ENCODE measurements around the gene NDUFA8. TPM values are rescaled to one million over a fixed set of nuclear protein-coding genes. Genes with fewer than 3 reads are reported as not detected.

NDUFA8 gene
- total RNA-seq, 1 donor = 17.0 TPM

DNA sequence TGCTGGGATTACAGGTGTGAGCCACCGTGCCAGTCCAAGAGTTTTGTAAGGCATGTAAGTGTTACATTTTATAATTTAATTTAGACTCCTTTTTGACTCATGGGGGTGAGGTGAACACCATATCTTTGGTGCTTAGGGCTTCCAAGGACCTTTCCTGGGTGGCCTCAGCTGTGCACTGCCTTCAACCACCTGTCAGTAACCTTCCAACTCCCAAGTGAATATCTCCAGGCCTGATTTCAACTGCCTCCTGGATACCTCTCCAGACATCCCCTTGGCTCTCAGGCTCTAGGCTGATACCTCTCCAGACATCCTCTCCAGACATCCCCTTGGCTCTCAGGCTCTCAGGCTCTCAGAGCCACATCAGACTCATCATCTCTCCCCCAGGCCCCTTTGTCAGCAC is 35.5 kb downstream of the NDUFA8 start:
- Histone ChIP-seq H4K20me1 (ENCODE audit: insufficient read depth, low read length) (no peaks in the 10 kb centered on the region), H3K9me3 (ENCODE audit: low read depth, low read length) (no peaks in the 10 kb centered on the region), H3K27ac (ENCODE audit: low read depth, low read length) (no peak overlapping the region), H3K4me1 (ENCODE audit: insufficient read depth, low read length) (peaks cover 13% of the 10 kb centered on the region), H3K4me3 (ENCODE audit: insufficient read depth, low read length) (no peak overlapping the region), H3K4me2 (ENCODE audit: insufficient read depth, low read length) (no peak overlapping the region), H3K79me2 (ENCODE audit: insufficient read depth, low read length) (no peaks in the 10 kb centered on the region), H2AFZ (ENCODE audit: low read length) (no peak overlapping the region), H3K27me3 (ENCODE audit: insufficient read depth, low read length) (no peaks in the 10 kb centered on the region), H3K36me3 (ENCODE audit: insufficient read depth, low read length) (no peaks in the 10 kb centered on the region)
- TF ChIP-seq, protein P1, sequence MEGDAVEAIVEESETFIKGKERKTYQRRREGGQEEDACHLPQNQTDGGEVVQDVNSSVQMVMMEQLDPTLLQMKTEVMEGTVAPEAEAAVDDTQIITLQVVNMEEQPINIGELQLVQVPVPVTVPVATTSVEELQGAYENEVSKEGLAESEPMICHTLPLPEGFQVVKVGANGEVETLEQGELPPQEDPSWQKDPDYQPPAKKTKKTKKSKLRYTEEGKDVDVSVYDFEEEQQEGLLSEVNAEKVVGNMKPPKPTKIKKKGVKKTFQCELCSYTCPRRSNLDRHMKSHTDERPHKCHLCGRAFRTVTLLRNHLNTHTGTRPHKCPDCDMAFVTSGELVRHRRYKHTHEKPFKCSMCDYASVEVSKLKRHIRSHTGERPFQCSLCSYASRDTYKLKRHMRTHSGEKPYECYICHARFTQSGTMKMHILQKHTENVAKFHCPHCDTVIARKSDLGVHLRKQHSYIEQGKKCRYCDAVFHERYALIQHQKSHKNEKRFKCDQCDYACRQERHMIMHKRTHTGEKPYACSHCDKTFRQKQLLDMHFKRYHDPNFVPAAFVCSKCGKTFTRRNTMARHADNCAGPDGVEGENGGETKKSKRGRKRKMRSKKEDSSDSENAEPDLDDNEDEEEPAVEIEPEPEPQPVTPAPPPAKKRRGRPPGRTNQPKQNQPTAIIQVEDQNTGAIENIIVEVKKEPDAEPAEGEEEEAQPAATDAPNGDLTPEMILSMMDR (IDR thresholded peaks at IDR 0.05; ENCODE audit: extremely low read depth, low read depth, low read length) = no peak
- DNase-seq (ENCODE audit: insufficient read length, low spot score, missing footprints) = peak; percentile 65

DNA sequence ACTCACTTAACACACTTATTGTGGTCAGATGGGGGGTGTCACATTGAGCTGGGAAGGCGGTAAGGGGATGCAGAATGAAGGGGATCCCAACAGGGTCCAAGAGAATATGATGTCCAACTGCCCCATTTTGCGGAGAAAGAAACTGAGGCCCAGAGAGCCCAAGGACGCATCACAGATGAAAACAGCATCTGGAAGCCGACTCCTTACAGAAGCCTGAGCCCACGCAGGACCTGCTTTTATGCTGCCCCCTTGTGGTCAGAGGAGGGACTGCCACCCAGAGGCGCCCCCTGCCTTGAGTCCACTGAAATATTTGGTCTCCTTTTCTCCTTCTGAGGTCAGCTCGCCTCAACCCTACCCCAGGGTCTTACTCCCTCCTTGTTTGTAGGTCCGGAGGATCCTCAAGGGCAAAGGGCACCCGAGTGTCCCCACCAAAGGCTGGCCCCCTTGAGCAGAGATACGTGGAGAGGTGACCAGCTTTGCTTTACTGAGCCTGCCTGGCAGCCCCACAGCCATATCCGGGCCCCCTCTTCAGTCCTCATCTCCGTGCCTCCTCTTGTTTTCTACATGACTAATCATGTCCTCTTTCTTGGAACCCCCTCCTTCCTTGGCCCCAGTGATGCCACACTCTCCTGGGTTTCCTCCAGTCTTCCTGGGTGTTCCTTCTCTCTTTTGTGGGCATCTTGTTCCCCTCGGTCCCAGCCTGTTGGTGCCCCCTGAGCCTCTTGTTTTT is 36.5 kb downstream of the NDUFA8 start:
- Histone ChIP-seq H3K79me2 (ENCODE audit: insufficient read depth, low read length) (no peaks in the 10 kb centered on the region), H3K27me3 (ENCODE audit: insufficient read depth, low read length) (no peaks in the 10 kb centered on the region), H2AFZ (ENCODE audit: low read length) (no peak overlapping the region), H3K4me3 (ENCODE audit: insufficient read depth, low read length) (no peak overlapping the region), H3K9me3 (ENCODE audit: low read depth, low read length) (no peaks in the 10 kb centered on the region), H4K20me1 (ENCODE audit: insufficient read depth, low read length) (no peaks in the 10 kb centered on the region), H3K4me2 (ENCODE audit: insufficient read depth, low read length) (no peak overlapping the region), H3K36me3 (ENCODE audit: insufficient read depth, low read length) (no peaks in the 10 kb centered on the region), H3K27ac (ENCODE audit: low read depth, low read length) (no peak overlapping the region), H3K4me1 (ENCODE audit: insufficient read depth, low read length) (peaks cover 13% of the 10 kb centered on the region)
- DNase-seq (ENCODE audit: insufficient read length, low spot score, missing footprints) = peak; percentile 98
- TF ChIP-seq, protein P1 (IDR thresholded peaks at IDR 0.05; ENCODE audit: extremely low read depth, low read depth, low read length) = peak; percentile 100

DNA sequence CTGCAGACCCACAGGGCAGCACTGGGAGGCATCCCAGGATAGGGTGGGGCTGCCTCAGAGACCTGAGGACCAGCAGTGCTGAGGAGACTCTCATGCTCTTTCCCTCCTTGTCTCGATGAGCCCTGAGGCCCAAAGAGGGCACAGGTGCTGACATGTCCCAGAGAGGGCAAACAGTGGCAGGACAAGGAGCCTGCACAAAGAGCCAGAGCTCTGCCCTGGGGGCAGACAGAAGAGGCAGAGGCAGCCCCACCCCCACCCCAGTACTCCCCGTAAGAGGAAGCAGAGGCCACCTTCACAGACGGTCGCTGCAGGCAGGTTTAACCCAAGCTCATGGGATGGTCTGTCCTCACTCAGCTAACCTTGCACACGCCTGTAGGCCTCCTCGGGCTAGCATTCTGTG is 37.1 kb downstream of the NDUFA8 start:
- Histone ChIP-seq H3K36me3 (ENCODE audit: insufficient read depth, low read length) (no peaks in the 10 kb centered on the region), H2AFZ (ENCODE audit: low read length) (no peak overlapping the region), H3K4me2 (ENCODE audit: insufficient read depth, low read length) (no peak overlapping the region), H3K4me3 (ENCODE audit: insufficient read depth, low read length) (no peak overlapping the region), H3K4me1 (ENCODE audit: insufficient read depth, low read length) (peaks cover 13% of the 10 kb centered on the region), H3K27me3 (ENCODE audit: insufficient read depth, low read length) (no peaks in the 10 kb centered on the region), H3K79me2 (ENCODE audit: insufficient read depth, low read length) (no peaks in the 10 kb centered on the region), H3K9me3 (ENCODE audit: low read depth, low read length) (no peaks in the 10 kb centered on the region), H3K27ac (ENCODE audit: low read depth, low read length) (no peak overlapping the region), H4K20me1 (ENCODE audit: insufficient read depth, low read length) (no peaks in the 10 kb centered on the region)
- TF ChIP-seq, protein P1 (IDR thresholded peaks at IDR 0.05; ENCODE audit: extremely low read depth, low read depth, low read length) = no peak
- peak; percentile 74 for DNase-seq (ENCODE audit: insufficient read length, low spot score, missing footprints)

DNA sequence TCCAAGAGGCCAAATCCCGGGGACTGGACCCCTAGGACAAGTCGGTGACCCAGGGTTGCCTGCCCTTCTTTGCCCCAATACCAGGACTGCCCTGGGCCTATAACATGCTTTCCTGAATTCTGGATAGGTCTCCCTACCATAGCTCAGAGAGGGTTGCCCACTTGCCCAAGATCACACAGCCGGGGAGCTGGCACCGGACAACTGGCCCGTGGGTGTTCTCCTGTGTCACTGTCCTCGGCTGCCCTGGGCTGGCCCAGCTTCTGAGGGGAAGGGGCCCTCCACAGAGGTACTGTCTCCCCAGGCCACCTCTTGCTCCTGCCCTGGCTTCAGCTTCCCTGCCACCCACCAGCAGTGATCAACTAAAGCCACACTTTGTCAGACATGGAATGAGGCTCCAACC is 37.6 kb downstream of the NDUFA8 start:
- H3K36me3 ChIP-seq (ENCODE audit: insufficient read depth, low read length) = no peaks in the 10 kb centered on the region
- H3K4me1 ChIP-seq (ENCODE audit: insufficient read depth, low read length) = peaks cover 13% of the 10 kb centered on the region
- no peaks in the 10 kb centered on the region for H4K20me1 ChIP-seq (ENCODE audit: insufficient read depth, low read length)
- no peaks in the 10 kb centered on the region for H3K9me3 ChIP-seq (ENCODE audit: low read depth, low read length)
- no peak overlapping the region for H3K4me2 ChIP-seq (ENCODE audit: insufficient read depth, low read length)
- no peak overlapping the region for H3K4me3 ChIP-seq (ENCODE audit: insufficient read depth, low read length)
- no peak for DNase-seq (ENCODE audit: insufficient read length, low spot score, missing footprints)
- no peaks in the 10 kb centered on the region for H3K79me2 ChIP-seq (ENCODE audit: insufficient read depth, low read length)
- H3K27me3 ChIP-seq (ENCODE audit: insufficient read depth, low read length) = no peaks in the 10 kb centered on the region
- TF ChIP-seq, protein P1 (IDR thresholded peaks at IDR 0.05; ENCODE audit: extremely low read depth, low read depth, low read length) = no peak
- H3K27ac ChIP-seq (ENCODE audit: low read depth, low read length) = no peak overlapping the region
- H2AFZ ChIP-seq (ENCODE audit: low read length) = no peak overlapping the region

Data from osteoblast (primary cell).